Fibroblast of skin of right biceps (primary cell): Measurements from ENCODE around the gene TSPAN5.

Experiments
- DNase-seq: peaks from one replicate; pipeline ENCODE4 v3.0.0-alpha.2; 2013

TSPAN5 gene

DNA sequence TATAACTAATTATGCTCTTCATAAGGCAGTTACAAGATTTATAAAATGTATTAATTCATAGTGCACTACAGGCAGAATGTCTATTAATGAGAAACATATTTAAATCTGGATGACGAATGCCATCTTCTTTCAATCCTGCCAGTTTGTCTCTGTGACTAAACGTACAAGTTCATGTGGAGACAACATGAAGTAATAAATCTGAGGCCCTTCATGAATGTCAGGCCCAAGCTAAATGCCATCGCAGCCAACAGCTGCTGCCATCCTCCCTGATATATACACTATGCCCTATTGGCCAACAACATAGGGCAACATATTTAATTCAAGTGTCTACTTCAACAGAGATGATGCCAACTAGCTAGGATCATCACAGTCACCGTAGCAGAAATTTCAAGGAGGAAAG lies 43.7 kb downstream of the TSPAN5 start:
- peak; percentile 59 for DNase-seq

DNA sequence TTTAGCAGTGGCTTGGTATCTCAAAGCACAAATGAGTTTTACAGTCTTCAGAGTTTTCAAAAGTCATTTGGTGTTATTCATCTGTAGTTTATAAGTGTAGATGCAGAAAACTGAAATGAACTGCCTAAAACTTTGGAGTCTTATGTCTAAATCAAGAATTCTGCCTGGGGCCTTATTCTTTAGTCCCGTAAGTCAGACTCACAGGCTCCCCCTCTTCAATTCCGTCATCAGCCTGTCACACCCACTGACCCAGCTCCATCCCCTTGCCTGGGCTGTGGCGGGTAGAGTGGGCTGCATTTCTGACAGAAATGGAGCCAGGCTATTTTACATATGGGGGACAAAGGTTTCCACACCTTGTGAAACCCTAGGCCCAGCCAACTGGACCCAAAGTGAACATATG lies 44.3 kb downstream of the TSPAN5 start:
- no peak for DNase-seq

DNA sequence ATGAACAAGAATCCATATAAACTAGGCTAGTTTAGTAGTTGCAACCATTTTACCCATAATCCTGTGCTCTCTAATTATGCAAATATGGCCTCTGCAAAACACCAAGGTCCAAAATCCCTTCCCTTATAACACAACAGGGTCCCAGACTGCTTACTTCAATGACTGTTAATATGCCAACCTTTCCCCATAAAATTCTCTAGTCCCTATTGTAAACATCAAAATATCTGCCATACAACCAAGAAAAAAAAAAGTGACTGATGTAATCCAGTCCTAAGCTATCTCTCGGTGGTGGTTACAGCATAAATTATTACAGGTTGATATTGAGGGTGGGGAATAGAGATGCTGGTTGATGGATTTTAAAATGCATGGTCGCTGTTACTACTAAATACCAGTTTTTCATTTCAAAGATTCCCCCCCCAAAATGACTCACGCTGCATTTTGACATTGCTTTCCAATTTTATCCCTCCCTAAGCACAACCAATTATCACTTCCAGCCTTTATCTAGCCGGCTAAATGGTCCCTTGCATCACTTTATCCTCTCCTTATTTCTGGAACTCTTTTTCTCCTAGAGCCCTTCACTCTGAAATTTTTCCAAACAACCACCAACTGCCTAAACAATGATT lies 44.8 kb downstream of the TSPAN5 start:
- DNase-seq, result peak; percentile 48

DNA sequence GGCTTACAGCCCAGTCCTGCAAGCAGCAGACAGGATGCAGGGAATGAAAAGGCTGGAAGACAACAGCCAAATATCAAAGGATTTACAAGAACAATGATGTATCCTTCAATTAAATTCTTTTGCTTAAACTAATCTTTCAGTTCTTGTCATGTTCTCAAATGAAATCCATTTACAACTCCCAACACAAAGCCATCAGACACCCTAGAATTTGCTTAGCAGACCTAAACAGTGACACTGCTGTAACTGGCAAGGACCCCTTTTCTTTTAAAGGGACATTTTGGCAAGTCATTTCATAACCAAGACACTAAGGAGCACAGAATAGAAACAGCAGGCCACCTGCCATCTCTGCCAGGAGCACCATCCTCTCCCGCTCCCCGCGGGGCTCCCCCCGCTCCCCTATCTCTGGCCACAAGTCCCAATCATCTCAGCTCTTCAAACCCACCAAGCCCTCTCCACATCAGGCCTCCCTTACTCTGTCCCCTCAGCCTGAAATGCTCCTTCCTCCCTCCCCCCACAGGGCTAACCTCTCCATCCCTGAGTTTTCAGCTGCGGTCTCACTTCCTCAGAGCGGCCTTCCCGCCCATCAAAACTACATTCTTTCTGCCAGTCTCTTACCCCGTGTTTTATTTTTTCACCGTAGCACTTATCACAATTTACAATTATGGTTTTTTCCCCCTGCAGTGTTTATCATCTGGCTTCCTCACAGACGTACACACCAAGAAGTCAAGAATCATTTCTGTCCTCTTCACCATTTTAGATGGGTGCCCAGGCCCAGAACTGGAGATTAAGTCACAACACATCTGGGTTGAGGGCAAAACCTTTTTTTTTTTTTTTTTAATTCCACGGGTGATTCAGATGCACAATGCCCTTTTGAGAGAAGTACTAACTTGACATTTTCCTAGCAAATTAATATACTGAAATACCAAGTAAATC lies 45.8 kb downstream of the TSPAN5 start:
- DNase-seq, result no peak

DNA sequence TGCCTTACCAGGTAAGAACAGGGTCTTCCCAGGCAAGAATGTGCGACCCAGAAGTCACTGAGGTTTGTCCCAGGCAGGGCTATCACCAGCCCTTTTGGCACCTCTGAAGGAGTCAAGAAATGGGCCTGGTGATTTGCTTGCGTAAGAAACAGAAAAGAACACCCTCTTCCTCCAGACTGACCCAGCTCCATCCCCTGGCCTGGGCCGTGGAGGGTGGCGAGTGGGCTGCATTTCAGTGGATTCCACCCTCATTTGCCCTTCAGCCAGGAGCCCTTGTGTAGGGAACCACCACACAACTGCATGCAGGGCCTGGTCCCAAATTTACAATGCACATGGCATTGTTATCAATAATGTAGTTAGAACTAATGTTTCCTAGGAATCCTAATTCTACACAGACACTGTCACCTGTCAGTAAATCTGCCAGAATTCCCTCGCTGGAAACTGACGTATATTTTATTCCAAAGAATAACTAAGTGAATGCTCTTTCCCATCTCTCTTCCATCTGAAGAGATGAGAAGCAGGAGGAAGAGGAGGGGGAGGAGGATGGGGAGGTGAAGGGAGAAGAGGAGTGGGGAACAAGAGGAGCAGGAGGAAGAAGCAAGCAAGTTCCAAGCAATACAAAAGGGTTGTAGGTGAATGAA lies 46.6 kb downstream of the TSPAN5 start:
- DNase-seq, result no peak

DNA sequence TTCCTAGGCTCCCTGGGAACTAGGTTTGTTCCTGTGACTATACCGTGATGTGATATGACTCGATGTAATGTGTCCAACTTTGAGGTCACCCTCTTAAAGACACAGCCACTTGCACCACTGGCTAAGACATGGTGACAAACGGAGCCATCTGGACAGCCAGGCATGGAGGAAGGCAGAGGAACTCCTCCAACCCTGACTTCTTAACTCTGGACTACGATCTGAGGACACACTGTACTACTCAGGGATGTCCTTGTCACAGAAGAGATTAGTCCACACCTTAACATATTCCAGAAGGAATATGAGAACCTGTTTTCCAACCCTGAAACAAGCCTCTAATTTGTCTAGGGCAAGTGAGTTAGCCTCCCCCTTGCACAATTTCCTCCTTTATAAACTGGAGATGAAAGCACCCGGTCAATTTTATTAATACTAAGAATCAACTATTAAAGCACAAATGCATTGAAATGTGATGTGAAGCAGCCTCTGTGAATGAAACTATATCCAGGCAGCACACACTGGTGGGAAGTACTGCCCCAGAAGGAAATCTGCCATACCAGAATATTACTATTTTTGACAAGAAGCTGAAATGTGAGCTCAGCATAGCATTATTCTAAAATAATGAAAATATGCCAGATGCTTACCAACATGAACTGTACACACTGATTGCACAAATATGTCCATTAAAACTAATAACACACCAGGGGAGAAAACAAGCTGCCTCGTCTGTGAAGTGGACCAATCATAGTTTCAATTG lies 47.3 kb downstream of the TSPAN5 start:
- DNase-seq, result no peak

DNA sequence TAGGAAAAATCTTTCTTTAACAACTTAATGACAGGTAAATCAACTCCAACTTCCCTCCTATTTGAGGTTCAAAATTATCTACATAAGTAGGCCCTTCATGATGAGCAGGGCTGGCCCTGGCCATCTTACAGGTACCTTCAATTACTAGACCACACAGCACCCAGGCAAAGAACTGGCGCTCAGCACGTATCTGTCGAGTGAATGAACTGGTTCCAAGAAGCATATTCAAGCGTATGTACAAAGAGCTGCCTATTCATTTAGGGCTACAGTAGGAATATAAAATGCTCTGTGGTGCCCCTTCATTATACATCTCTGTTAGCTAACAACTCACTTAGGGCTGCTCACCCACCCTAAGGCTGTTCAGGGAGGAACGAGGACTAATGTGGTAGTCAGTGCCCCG lies 48.0 kb downstream of the TSPAN5 start:
- DNase-seq, result no peak

DNA sequence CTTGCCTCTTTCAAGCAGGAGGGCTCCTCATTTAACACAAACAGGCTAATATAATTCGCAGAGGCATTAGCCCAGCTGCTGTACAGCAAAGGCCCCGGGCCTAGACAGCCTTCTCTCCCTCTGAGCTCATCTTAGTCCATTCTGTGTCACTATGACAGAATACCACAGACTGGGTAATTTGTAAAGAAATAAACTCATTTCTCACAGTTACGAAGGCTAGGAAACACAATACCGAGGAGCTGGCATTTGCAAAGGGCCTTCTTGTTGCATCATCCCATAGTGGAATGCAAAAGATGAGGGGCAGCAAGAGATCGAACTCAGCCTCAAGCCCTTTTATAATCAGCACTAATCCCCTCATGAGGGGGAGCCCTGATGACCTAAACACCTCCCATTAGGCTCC lies 48.5 kb downstream of the TSPAN5 start:
- DNase-seq, result peak; percentile 52

DNA sequence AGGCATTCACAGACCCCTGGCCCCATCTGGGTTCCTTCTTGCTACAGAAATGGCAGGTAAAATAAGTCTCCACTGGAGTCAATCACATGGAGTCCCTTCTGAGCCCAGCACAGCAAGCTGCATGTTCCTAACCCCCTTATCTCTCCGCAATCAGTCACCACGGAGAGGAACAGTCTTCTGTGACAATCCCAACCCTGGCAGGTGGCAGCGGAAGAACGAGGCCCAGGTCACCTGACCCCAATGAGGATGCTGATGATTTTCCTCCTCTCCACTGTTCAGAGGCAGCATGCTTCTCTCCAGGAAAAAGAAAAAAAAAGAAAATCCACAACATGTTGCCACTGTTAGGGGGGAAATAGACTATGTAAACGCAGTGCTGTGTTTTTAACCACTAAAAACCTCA lies 50.1 kb downstream of the TSPAN5 start:
- DNase-seq, result no peak

DNA sequence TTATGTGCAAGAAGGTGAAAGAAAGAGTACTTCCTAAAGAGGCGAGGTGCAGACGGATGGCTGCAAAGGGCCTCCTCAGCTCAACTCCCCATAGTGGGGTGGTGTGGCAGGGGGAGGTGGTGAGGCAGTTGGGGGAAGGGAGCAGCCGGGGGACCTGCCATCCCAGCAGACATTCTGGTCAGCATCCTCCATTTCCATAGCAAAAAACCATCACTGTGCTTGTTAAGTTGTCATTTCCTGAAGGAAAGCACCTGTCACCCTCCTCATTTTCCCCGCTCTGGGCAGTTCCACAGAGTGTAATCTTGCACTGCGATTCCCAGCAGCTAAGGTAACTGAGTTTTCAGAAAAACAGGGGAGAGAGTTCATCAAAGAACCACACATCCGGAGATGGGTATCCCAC lies 51.5 kb downstream of the TSPAN5 start:
- no peak for DNase-seq

DNA sequence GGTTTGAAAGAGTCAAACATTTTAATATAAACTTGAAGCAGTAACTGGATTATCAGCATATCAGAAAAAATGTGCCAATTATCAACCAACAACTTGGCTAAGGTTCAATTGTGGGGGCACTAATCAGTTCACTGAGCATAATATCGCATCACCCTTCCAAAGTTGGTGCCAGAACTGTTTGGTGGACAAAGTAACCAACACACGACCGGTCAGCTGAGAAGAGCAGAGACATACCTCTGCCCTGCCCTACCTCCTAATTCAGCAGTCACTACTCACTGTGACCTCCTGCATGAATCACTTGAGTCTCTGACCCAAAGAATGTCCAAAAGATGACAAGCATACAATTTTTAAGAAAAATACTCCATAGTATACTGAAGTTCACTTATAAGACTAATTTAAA lies 53.2 kb downstream of the TSPAN5 start:
- no peak for DNase-seq

DNA sequence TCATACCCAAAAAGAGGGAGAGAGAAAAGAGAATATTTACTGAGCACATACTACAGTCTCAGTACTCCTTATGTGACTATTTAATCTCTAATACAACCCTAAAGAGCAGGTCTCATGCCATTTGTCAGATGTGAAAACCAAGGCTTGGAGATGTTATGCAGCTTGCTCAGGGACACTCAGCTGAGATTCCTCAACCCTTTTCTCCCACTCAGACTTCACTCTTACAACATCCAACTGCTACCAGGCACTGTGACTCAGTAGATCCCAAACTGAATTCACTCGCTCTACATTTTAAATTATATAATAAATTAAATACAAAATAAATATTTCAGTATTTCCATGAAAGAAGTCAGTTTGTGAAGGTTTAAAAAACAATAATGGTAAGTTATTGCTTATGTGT lies 53.7 kb downstream of the TSPAN5 start:
- no peak for DNase-seq

DNA sequence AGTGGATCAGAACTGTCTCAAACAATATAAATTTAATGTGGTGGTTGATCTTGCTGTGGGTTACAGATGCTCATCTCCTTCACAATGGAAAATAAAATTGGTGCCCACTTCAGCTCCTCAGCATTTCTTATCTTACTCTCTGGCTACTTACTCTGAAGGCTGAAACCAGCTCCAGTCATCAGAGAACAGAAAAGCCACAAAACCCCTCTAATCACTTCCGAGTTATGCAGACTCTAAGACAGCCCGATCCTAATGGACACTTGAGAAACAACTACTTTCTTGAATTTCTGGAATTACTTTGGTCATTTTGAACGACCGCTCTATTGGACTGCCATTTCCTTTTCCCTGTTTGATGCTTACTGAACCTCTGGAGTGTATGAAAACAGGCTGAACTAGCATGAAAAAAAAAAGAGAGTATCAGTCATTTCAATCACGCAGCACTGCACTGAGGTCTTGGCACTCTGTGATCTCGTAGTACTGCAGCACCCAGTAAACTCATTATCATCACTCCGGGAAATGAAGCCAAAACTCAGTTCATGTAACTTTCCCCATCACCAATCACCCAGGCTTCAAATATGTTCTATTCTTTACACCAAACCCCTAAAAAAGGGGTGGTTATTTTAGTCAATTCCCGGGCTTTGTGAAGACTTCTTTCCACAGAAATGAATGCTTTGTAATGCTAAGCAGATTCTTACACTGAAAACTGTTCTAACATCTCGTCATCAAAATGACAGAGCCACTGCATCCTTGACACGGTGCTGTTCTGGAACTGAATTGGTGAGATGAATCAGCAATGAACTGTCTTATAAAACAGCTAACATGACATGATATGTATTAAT lies 54.5 kb downstream of the TSPAN5 start:
- DNase-seq, result peak; percentile 87

DNA sequence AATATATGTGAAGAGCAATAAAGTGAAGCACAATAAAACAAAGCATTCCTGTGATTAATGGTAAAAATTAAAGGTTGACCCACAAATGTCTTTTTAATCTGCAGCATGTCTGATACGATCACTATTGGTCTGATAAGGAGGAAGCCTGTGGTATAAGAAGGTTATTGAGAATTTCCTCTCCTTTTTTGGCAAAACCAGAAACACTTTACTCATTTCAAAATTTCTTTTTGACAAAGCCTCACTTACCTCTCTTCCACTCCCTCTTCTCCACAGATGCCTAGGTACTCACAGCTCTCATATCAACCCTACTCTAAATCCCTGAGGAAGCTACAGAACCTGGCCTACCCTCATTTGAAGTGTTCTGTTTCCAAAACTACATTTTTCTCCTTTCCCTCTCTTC lies 56.1 kb downstream of the TSPAN5 start:
- no peak for DNase-seq

DNA sequence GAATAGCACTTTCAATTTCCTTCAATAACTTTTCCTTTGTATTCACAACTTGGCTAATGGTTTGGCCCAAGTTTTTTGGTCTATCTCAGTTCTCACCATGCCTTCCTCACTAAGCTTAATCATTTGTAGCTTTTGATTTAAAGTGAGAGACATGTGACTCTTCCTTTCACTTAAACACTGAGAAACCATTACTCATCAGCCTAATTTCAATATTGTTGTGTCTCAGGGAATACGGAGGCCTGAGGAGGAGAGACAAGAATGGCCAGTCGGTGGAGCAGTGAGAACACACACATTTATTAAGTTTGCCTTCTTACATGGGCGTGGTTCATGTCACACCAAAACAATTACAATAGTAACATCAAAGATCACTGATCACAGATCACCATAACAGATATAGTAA lies 56.7 kb downstream of the TSPAN5 start:
- peak; percentile 51 for DNase-seq

DNA sequence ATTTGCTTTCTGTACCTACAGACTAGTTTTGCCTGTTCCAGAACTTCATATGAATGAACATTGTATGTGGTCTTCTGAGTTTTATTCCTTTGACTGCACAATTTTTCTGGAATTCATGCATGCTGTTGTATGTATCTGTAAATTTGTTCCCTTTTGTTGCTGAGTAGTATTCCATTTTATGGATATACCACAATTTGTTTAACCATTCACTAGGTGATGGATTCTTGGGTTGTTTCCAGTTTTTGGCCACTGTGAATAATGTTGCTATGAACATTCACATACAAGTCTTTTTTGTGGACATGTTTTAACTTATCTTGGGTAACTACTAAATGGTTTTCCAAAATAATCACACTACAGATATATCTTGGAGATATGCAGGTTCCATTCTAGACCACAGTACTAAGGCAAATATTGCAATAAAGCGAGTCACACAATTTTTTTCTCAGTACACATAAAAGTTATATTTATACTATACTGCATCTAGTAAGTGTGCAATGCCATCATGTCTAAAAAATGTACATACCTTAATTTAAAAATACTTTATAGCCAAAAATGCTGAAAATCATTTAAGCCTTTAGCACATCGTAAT lies 58.7 kb downstream of the TSPAN5 start:
- peak; percentile 64 for DNase-seq

DNA sequence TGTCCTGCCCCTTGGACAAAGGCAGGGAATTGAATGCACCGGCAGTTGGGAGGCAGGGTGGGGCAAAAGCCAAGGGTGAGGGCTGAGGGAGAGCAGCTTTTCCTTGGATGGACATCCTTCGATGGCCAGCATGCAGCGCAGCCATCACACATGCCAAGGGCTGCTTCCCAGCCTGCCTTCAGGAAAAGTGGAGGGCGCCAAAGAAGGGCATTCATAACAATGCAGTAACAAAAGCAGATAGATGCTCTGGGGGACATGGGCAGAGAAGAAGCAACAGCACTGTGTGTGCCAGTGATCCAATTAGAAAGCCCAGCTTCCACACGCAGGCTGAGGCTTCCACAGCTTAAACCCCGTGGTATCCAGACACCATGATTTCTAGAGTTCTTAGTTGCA lies 71.5 kb downstream of the TSPAN5 start:
- DNase-seq, result no peak

DNA sequence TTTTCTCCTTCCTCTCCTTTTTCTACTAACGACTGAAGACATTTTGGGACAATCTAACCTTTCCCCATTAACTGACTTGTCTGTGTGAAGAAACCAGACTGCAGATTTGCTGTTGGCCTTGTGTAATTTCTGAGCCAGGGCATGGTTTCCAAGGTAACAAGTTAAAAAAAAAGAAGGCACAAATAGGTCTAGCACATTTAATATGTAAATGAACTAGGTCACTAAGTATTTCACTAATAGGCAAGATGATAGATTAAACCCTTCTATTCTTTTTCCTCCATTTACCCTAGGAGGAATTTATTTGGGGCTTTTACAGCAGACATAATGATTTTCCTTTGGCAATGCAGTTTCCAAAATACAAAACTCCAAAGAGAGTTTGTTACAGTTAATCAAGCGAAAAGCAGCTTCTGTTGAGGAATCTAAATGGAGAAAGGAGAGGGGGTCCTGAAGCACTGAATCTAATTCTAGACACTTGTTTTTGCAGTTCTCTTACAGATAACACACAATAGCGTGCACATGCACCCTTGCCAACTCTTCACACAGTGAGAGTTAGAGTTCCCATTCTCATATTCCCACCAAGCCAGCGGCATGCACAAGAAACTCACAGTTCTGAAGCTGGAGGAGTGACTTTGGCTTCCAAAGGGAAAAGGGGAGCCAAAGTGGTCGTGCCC lies 72.0 kb downstream of the TSPAN5 start:
- DNase-seq, result no peak

DNA sequence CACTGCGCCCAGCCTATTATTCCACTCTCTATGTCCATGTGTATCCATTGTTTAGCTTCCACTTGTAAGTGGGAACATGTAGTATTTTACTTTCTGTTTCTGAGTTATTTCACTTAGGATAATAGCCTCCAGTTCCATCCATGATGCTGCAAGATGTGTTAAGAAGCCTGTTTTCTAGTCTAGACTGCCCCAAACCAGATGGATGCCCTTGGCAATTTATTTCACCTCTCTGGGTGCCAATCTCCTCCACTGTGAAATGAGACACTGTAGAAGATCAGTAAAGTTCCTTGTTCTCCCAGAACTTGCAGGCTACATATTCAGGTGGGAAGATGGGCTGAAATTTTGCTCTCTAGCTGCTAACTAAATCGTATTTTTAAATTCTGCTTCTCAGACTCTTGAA lies 72.8 kb downstream of the TSPAN5 start:
- DNase-seq, result no peak

DNA sequence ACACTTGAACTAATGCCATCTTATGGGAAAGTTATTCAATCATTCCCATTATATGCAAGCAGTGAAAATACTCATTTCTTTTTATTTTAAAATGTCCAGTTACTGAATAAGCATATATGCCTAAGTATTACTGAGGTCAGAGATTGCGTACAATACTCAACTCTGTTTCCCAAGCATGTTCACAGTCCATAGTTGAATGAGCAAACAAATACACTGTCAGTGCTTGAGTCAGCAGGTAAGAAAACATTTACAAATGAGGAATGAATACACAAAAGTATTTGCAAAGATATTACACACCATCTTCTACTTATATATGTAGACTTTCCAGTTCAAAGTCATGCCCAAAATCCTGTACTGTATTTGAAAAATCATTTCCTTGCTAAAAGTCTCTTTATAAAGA lies 74.1 kb downstream of the TSPAN5 start:
- no peak for DNase-seq

DNA sequence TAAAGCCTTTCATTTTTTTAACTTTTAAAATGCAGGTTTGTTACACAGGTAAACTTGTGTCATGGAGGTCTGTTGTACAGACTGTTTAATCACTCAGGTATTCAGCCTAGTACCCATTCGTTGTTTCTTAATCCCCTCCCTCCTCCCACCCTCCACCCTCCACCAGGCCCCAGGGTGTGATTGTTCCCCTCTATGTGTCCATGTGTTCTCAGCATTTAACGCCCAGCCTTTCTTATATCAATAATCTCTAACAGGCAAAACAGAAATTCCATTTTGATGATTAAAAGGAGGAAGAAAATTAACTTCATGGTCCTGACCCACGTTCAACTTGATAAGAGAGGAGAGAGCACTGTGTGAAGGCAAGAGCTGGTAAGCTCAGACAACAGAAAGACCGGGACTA lies 75.1 kb downstream of the TSPAN5 start:
- DNase-seq, result no peak
